Hematopoietic multipotent progenitor cell treated with erythropoietin and hydrocortisone succinate and interleukin-3 and kit ligand, for 4 days (in vitro differentiated cells): Measurements from ENCODE around the gene FOSL1.
A peak's percentile ranks its signal among the peaks of the same experiment; 100 is the strongest.

Experiments used
- DNase-seq: peaks from one replicate; pipeline ENCODE4 v3.0.0-alpha.2; 2015

FOSL1 gene

GRCh38 chr11:65873318-65874156 is 26.7 kb downstream of the FOSL1 start:
- DNase-seq, result peak; percentile 96

- no peak for DNase-seq
These were observed 27.4 kb downstream of the FOSL1 start, which contains the start of gene EFEMP2 for GRCh38 chr11:65872586-65873317. Gene EFEMP2 (minus strand): TSS chr11:65872800. CDS start chr11:65872354, 446 bp downstream.

- no peak for DNase-seq
These were observed 28.2 kb downstream of the FOSL1 start for GRCh38 chr11:65871811-65872548.

GRCh38 chr11:65870706-65871681 is 29.2 kb downstream of the FOSL1 start:
- no peak for DNase-seq

- no peak for DNase-seq
These were observed 29.9 kb downstream of the FOSL1 start for GRCh38 chr11:65870307-65870658.

GRCh38 chr11:65869643-65870306 is 30.4 kb downstream of the FOSL1 start:
- no peak for DNase-seq

GRCh38 chr11:65868907-65869306 is 31.3 kb downstream of the FOSL1 start:
- DNase-seq, result no peak

- DNase-seq, result peak; percentile 63
These were observed 32.0 kb downstream of the FOSL1 start for GRCh38 chr11:65868076-65868667.

GRCh38 chr11:65867284-65868071 is 32.7 kb downstream of the FOSL1 start:
- peak; percentile 78 for DNase-seq

- no peak for DNase-seq
These were observed 33.5 kb downstream of the FOSL1 start for GRCh38 chr11:65866509-65867283.

GRCh38 chr11:65865550-65866172 is 34.5 kb downstream of the FOSL1 start:
- DNase-seq, result no peak

- DNase-seq, result no peak
These were observed 35.3 kb downstream of the FOSL1 start for GRCh38 chr11:65864706-65865471.

GRCh38 chr11:65863889-65864705 is 36.1 kb downstream of the FOSL1 start:
- no peak for DNase-seq

GRCh38 chr11:65862941-65863888 is 37.0 kb downstream of the FOSL1 start:
- no peak for DNase-seq

GRCh38 chr11:65862191-65862735 is 37.9 kb downstream of the FOSL1 start:
- DNase-seq, result no peak
